HG02610 (cell line): ENCODE measurements around the gene AADAC.
"Not testable (repeated sequence)": the region's sequence is repeated elsewhere in the genome, so short reads cannot be mapped to it uniquely, and the experiment has no call there.

Experiments
- ATAC-seq: cut with Tn5 transposase; IDR thresholded peaks from one replicate; pipeline ENCODE4 v1.9.1; 2021; ENCODE audit warnings: mild to moderate bottlenecking, moderate library complexity; ENCODE audit not compliant: unreplicated experiment

AADAC gene, protein sequence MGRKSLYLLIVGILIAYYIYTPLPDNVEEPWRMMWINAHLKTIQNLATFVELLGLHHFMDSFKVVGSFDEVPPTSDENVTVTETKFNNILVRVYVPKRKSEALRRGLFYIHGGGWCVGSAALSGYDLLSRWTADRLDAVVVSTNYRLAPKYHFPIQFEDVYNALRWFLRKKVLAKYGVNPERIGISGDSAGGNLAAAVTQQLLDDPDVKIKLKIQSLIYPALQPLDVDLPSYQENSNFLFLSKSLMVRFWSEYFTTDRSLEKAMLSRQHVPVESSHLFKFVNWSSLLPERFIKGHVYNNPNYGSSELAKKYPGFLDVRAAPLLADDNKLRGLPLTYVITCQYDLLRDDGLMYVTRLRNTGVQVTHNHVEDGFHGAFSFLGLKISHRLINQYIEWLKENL

DNA sequence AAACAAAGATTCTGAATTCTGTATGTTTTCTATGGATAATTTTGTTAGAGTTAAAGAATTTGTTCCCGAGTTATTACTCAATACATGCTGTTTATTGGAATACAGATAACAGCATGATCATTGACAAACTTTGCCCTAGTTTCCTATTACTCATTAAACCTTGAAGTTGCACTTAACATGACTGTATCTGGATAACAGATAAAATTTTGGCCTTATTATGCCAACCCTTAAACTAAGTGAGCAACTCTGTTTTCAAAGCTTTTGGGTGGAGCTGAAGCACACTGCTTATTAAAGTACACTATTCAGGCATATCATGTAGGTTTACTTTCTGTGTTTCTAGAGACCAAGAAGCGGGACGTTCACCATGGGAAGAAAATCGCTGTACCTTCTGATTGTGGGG, at the start of gene AADAC:
Gene AADAC (plus strand): TSS at position 318 of the 400 bp plus-strand sequence. CDS start 47 bp downstream, at position 365.
- ATAC-seq: no peak

DNA sequence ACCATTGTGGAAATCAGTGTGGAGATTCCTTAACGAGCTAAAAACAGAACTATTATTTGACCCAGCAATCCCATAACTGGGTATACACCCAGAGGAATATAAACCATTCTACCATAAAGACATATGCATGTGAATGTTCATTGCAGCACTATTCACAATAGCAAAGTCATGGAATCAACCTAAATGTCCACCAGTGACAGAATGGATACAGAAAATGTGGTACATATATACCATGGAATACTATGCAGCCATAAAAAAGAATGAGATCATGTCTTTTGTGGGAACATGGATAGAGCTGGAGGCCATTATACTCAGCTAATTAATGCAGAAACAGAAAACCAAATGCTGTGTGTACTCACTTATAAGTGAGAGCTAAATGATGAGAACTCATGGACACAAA, 49.2 kb upstream of the AADAC start:
- ATAC-seq: not testable (repeated sequence)

DNA sequence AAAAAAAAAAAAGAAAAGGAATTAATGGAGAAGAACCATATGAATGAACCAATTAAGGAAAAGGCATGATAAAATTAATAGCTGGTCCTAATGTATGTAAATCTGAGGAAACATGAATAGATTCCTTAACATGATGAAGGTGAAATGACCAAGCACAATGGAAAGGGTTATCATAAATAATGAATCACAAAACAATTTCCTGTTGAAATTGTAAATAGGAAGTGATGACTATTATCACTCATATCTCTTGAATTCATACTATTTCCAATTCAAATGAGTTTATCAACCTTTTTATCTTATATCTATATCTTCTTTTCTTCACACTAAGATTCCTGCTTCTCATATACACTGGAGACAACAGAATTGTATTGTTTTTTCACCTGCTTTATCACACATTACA, 48.2 kb upstream of the AADAC start:
- no peak for ATAC-seq

DNA sequence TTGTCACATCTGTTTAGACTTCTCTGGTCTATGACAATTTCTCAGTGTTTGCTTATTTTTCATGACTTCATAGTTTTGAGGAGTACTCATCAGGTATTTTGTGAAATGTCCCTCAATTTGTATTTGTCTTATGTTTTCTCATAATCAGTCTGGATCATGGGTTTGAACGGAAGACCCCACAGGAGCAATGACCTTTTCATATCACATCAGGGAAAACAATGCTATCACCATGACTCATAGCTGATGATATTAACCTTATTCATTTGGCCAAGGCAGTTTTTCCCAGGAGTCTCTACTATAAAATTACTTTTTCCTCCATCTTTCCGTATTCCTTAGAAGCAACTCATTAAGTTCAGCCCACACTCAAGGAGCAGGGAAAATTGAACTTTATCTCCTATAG, 47.5 kb upstream of the AADAC start:
- ATAC-seq: no peak

DNA sequence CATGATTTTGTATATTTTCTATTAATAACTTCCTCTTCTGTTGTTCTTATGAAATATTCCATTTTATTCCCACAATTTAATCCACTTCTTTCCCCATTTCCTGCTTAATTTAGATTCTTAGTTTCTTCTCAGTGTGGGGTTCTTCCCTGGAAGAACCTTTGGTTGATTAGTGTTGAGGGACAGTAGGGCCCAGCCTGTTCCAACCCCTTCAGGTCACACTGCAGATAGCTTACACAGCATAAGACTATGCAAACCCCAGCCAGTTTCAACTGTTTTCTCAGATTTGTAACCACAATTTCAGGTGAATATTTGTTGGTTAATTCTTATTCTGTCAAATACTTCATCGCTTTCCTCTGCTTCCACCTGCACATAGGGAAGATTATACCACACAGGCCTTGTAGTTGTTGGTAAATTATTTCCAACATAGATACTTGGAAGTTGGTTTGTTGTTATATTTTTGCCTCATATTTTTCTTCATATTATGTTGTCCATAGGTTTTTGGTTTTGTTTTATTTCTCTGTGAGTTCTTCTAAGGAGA, 45.5 kb upstream of the AADAC start:
- no peak for ATAC-seq

DNA sequence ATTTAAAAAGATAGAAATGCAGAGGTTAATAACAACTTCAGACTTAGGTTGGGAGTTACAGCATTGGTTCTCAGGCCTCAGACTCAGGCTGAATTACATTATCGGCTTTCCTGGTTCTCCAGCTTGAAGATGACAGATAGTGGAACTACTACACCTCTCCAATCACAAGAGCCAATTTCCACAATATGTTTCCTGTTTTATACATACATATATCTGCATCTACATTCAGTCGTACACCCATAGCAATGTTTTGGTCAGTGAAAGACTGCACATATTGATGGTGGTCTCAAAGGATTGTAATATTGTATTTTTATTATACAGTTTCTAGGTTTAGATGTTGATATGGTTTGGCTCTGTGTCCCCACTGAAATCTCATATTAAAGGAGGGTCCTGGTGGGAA, 44.7 kb upstream of the AADAC start:
- ATAC-seq: no peak

DNA sequence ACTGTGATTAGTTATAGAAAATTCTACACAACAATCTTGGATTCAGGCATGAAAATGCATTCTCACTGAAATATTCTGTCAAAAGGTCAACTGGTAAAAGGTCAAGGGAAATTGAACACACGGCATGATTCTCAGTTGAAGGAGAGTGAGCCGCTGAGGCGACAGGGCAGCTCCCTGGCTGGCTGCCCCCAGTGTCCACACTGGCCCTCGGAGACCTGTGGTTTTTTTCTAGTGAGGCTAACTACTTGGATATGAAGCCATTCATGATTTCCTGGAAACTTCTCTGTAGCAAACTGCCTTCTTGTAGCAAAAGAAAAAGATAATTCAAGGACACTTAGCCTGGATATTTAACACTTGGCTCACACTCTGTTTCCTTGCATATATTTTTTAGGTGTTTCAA, 43.0 kb upstream of the AADAC start:
- no peak for ATAC-seq

DNA sequence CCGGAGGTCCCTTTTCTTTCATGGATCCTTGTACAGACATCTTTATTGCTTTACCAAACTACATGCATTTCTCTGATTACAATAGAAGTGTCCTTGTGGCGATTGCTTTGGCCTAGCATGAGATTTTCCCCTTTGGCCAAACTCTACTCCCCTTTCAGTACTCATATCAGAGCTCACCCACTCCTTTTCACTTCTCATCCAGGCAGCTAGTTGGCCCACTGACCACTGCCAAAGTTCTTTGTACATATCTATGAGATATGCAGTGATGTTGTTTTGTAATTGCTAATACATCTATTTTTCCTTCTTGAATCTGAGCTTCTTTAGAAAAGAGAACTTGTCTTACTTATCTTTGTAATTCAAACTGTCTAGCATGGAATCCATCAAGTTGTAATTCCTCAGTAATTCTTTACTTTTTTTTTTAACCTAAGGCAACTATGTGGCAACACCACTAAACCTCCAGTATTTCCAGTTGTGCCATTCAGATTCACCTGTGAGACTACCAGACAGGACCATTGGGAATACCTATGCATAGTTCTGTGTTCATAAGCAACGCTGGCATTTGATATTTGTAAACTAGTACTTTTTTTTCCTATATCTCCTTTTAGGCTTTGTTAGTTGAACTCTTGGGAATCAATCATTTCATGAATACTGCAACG, 41.0 kb upstream of the AADAC start:
- ATAC-seq: no peak

DNA sequence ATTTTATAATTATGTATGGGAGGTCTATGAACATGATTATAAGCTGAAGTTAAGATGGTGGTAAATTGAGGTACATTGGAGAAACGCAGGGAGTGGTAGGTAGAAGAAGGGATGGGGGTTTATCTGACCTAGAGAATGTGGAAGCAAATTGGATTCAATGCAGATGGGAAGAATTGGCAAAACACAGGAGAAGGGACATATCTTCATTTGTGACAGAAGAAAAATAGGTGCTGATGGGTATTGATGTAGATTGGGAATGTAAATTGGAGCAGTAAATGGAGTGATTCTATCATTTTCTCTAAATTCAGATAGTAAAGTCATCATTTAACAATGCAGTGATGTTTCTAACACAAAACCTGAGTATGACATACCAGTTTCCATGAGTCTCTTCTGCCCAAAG, 39.7 kb upstream of the AADAC start:
- no peak for ATAC-seq

DNA sequence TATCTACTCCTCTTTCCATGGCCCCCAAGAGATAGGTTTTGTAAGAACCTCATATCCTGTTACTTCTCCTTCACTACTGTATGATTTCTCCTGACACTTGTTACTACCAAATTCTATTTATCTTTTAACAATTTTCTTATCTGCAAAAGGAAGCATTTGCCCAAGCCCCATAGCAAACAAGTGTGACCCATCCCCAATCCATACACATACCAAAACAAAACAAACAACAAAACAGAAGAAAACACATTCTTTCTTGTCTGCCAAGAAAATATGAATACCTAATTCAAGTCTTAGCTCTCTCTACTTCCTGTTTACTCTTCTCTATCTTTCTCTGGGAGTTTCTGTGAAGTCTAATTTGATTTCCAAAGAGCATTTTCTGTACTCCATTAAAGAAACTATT, 39.0 kb upstream of the AADAC start:
- no peak for ATAC-seq

DNA sequence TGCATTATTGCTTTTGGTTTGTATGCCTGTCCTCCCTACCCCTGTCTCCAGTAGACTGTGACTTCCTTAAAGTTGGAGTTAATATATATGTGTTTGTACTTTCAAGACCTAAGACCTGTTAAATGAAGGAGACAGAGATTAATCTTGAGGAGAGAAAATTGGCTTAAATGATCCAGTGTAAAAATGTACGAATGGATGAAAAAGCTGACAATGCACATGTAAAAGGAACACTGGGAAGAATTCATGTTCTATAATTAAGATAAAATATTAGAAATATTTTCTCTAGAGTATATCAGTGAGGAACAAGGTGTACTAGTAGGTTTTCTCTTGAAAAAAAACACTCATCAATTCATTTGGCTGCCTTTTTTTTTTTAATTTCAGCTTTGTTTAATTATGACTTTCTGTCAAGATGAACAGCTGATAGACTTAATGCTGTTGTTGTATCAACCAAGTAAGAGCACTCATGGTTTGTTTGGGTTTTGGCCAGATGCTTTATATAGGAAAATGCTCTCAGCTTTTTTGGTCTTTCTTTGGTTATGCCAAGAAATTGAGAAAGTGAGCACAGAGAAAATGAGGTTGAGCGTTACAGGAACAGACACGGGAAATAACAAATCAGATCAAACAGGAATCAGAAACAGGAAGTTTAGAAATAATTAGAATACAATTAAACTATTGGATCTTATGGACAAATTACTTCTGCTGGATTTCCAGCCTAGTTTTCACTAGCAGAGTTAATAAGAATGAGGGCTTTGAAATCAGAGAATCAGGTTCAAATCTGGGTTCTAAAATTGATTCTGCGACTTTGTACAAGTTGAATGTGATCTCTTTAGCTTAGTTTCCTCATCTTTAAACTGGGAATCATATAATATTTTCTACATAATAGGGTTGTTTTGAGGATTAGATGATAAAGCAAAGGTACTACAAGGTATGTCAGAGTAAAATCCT, 38.3 kb upstream of the AADAC start:
- ATAC-seq: no peak

DNA sequence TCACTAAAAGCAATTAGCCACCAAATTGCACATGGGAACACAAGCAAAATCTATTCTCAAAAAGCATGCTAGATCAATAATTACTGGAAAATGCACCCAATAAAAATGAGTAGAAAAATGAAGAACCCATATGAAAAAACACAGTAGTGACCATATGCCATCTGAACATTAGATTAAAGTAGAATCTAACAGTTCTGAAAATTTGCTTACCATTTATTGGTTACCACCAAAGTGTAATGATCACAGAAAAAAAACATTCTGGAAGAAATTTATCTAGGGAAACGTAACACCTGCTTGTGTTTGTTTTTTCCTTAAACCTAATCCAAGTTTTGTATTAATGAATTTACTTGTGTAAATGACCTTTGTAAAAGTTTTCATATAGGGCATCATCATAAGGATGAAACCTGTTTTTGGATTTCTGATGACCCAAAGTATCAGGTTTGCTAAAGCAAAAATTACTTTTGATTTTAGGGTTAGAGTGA, 37.6 kb upstream of the AADAC start:
- ATAC-seq: no peak

DNA sequence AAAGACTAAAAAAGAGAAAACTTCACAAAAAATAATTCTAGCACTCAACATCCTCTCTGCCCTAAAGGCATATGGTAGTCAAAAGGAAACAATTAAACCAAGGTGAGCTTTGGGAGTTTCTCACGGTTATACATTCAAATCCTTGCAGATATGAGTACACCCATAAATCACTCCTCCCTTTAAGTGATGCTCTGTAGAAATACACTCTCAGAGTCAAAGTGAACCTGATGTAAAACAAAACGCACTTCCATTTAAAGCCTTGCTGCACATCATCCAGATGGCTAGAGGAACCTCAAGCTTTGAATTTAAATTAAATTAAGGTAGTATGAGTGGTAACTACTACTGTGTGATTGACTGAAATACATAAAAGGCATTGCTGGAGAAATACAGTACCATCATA, 36.0 kb upstream of the AADAC start:
- ATAC-seq: no peak

DNA sequence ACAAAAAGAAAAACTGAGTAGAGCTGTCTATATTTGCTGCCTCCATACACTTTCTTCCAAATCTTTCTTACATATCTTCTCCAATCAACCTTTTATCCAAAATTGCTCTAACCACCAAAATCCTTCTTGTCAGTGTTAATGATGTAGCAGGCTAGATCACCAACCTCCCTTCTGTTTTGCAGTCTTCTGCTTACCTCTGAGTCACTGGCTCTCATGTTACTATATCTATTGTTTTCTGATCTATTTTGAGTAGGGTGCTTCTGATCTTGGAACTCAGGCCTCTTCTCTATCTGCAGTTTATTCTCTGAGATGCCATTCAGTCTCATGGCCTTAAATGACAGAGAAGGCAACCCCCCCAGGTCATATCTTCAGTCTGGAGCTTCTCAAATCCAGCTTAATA, 26.3 kb upstream of the AADAC start:
- no peak for ATAC-seq

DNA sequence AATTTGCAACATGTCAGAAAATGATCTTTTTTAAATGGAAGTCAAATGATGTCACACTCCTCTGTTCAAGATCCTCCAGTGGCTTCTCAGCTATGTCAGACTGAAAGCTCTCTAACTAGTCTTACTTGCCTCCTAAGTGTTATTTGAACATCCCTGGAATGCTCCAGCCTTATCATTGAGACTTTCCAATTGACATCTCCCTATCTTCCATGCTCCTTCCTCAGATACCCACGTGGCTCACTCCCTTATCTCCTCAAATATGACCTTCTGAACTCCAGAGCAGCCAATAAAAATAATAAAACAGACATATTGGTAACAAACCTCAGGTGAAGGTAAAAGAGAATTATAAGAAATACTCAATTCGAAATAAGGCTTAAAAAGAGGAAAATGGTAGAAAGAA, 25.5 kb upstream of the AADAC start:
- ATAC-seq: no peak

DNA sequence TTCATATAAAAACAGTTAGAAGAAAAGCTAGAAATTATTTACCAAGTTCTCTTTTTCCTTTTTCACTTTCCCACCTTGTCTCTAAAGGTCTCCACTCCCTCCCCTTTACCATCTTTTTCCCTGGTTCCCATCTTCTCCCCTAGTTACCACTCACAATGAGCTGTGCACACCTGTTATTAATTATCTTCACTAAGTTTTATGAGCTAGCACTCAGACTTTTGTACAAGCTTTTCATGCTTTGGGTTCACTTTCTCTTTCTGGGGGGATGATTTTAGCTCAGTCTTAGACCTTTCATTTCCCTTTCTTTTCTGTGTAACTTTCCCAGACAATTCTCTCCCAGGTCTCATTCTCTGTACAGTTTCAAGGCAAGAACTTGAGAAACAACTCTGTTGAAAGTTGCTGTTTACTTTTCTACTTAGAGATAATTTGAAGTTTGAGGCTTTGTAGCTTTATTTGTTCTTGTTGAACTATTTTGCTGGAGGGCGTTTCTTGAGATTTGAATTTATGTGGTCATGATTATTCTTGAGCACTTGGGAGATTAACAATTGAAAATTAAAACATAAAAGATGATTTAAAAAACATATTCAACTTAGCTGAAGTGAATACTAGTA, 24.0 kb upstream of the AADAC start:
- ATAC-seq: no peak

DNA sequence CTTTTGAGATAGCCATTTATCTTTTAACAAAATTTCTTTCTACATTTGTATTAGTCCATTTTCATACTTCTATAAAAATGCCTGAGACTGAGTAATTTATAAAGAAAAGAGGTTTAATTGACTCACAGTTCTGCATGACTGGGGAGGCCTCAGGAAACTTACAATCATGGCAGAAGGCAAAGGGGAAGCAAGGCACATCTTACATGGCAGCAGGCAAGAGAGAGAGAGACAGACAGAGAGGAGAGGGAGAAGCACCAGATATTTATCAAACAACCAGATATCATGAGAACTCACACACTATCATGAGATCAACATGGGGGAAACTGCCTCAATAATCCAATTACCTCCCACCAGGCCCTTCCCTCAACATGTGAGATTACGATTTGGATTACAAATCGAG, 23.2 kb upstream of the AADAC start:
- not testable (repeated sequence) for ATAC-seq

DNA sequence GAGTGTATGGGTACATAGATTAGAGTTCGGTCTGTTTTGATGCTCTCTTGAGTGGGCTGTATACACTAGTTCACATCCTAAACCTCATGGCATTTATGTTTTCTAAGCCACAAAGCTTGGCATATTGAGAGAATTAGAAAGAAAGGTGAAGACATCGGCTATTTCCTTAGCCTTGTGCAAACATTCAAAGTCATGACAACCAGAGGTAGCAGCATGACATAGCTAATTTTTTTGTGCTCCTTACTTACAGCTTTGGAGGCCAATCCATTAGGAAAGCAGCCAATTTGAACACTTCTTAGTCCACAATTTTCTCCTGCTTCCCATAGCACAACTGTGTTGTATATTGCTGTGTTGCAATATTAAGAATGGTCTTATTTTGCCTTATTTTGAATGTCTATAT, 21.5 kb upstream of the AADAC start:
- ATAC-seq: no peak

DNA sequence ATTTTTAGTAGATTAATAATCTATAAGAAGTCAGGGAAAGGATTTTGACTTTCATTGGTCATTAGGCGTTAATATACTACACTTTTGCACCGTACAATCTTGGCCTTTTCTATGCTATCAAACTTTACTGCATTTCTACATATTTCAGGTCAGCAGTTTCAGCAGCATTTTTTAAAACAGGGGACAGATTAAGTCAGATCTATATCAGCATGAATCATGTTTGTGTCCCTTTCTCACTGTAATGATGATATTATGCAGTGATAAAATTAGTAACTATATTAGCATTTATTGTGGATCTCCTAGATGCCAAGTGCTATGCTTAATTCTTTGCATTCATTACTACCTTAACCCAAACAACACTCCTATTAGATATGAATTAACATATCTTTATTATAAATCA, 20.3 kb upstream of the AADAC start:
- no peak for ATAC-seq

DNA sequence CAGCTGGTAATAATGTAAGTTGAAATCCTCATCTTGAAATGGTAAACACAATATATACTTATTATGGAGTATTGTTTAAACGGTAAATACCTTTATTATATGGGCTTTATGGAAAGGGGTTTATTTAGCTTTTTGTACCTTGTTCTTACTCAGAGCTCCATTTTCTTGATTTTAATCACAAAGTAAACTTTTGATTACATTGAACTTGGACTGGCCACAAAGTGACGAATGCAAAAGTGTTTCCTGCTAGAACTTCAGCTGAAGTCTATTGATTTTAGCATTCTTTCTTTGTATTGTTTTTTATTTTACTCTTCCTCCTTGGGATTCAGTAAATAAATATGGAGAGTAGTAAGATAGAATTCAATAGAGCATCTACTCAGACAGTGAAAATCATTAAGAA, 19.8 kb upstream of the AADAC start:
- ATAC-seq: no peak

DNA sequence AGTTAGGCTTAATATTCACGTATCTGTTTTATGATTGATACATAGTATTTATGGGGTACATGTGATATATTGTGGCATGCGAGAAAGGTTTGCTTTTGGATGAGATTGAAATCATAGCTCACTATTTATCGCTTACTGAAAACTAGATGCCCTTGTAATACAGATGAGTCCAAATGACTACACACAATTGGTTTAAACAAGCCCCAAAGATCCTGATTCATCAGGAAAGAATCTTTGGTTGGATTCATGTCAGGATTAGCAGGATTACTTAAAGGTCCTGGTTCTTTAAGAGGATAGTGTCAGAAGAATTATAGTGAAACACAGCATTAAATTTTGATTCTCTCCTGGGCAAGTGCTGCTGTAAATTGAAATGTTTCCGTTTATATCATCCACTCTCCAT, 18.6 kb upstream of the AADAC start:
- ATAC-seq: no peak
